Stimulated activated CD4-positive, alpha-beta T cell treated with anti-CD3 and anti-CD28 coated beads, Interleukin-12 subunit alpha, Interleukin-12 subunit beta, amount 100 ng/mL, for 48 hours (primary cell): ENCODE data around the gene TRIM15.
A peak's percentile ranks its signal among the peaks of the same experiment; 100 is the strongest.
"Not testable (repeated sequence)": the region's sequence is repeated elsewhere in the genome, so short reads cannot be mapped to it uniquely, and the experiment has no call there.

Source experiments
- DNase-seq, 3 donors: peaks; one replicate each; pipeline ENCODE4 v3.0.0-alpha.2; 2020; ENCODE audit warnings: low read depth in 2 of 3, low spot score in 1 of 3

TRIM15 gene

GRCh38 chr6:30163090-30163917, at the start of gene TRIM15:
Gene TRIM15 (plus strand): TSS chr6:30163546. CDS start chr6:30163685, 139 bp downstream.
- peak; percentile 44 to 61 (median 53) for DNase-seq

- DNase-seq: no peak
Observed at GRCh38 chr6:30113841-30114240, 49.5 kb upstream of the TRIM15 start.

- no peak for DNase-seq
Observed at GRCh38 chr6:30116724-30117123, 46.6 kb upstream of the TRIM15 start.

- DNase-seq: not testable (repeated sequence)
Observed at GRCh38 chr6:30118691-30119090, 44.7 kb upstream of the TRIM15 start.

GRCh38 chr6:30121446-30122366, 41.6 kb upstream of the TRIM15 start:
- no peak for DNase-seq

- DNase-seq: no peak
Observed at GRCh38 chr6:30122515-30122914, 40.8 kb upstream of the TRIM15 start.

GRCh38 chr6:30127238-30128093, 35.9 kb upstream of the TRIM15 start:
- no peak for DNase-seq

GRCh38 chr6:30129265-30130178, 33.8 kb upstream of the TRIM15 start:
- no peak for DNase-seq

GRCh38 chr6:30130179-30130679, 33.1 kb upstream of the TRIM15 start:
- DNase-seq: no peak

- peak; percentile 43 to 61 (median 47) for DNase-seq
Observed at GRCh38 chr6:30130887-30131862, 32.2 kb upstream of the TRIM15 start.

- no peak for DNase-seq
Observed at GRCh38 chr6:30131947-30132497, 31.3 kb upstream of the TRIM15 start.

- DNase-seq: no peak
Observed at GRCh38 chr6:30135147-30135546, 28.2 kb upstream of the TRIM15 start.

GRCh38 chr6:30135757-30136156, 27.6 kb upstream of the TRIM15 start, which contains the start of gene TRIM40:
Gene TRIM40 (plus strand): TSS chr6:30136140. CDS start chr6:30137037, 897 bp downstream.
- no peak for DNase-seq

- DNase-seq: no peak
Observed at GRCh38 chr6:30136570-30137286, 26.6 kb upstream of the TRIM15 start.

GRCh38 chr6:30140240-30140639, 23.1 kb upstream of the TRIM15 start:
- DNase-seq: not testable (repeated sequence)

GRCh38 chr6:30142665-30143064, 20.7 kb upstream of the TRIM15 start:
- no peak for DNase-seq

GRCh38 chr6:30143780-30144179, 19.6 kb upstream of the TRIM15 start:
- no peak for DNase-seq
